Endothelial cell of umbilical vein (primary cell): ENCODE results near the gene ANKS6.

ENCODE experiments used
- CTCF ChIP-seq, 2 donors: IDR thresholded peaks; 1 replicate in 1 of 2; 2 replicates in 1 of 2; pipeline ENCODE4 v1.5.1; 2011; ENCODE audit warnings: low read length in 2 of 2, mild to moderate bottlenecking in 2 of 2, moderate library complexity in 2 of 2, control low read depth in 1 of 2, inconsistent platforms in 1 of 2, low read depth in 1 of 2; ENCODE audit not compliant: insufficient read depth in 1 of 2; ENCODE audit errors: extremely low read depth in 1 of 2
- GATA2 ChIP-seq: IDR thresholded peaks from 2 replicates; pipeline ENCODE4 v1.7.0; 2011; ENCODE audit warnings: low read depth, mild to moderate bottlenecking, moderate library complexity, mixed read lengths, low read length; ENCODE audit not compliant: insufficient read length, insufficient read depth
- MAX ChIP-seq: IDR thresholded peaks from 2 replicates; pipeline ENCODE4 v1.6.1; 2011; ENCODE audit not compliant: insufficient read depth, insufficient read length
- POLR2A ChIP-seq: IDR thresholded peaks from 2 replicates; pipeline ENCODE4 v1.6.1; 2012; ENCODE audit warnings: low read depth, mild to moderate bottlenecking, control low read depth, low read length
- POLR2AphosphoS5 ChIP-seq: IDR thresholded peaks from 2 replicates; pipeline ENCODE4 v1.6.1; 2012; ENCODE audit warnings: low read depth, mild to moderate bottlenecking, control low read depth, low read length, moderate library complexity; ENCODE audit not compliant: insufficient read depth

- TF ChIP-seq CTCF (IDR thresholded peaks at IDR 0.05; ENCODE audit: extremely low read depth in 1 of 2, insufficient read depth in 1 of 2, low read depth in 1 of 2, low read length in 2 of 2) (peak; percentile 30 to 53), POLR2AphosphoS5 (peak; percentile 54), POLR2A (no peak), MAX (no peak), GATA2 (no peak)
These were observed at the start of gene ANKS6 for GRCh38 chr9:98796364-98797101.
